Keratinocyte (primary cell): ENCODE measurements around the gene LIG1. TPM values are rescaled to one million over a fixed set of nuclear protein-coding genes. Genes with fewer than 3 reads are reported as not detected.

Source experiments
- DNase-seq: peaks from one replicate; pipeline ENCODE4 v3.0.0-alpha.2; 2011; ENCODE audit warnings: low read depth, missing footprints, low spot score
- FAIRE-seq: peaks from 2 replicates; lab custom pipeline; 2011; peaks lifted over from hg19 to GRCh38; lab: Jason Lieb, UNC
- H2AFZ ChIP-seq: 2 replicates; pipeline ENCODE4 v1.6.0; 2012; ENCODE audit warnings: low read length, control low read depth, inconsistent platforms; ENCODE audit not compliant: control insufficient read depth
- H3K27ac ChIP-seq: 2 replicates; pipeline ENCODE4 v1.5.1; 2011; ENCODE audit warnings: low read length; ENCODE audit not compliant: control insufficient read depth, insufficient read depth
- H3K27me3 ChIP-seq: 3 replicates; pipeline ENCODE4 v1.6.0; 2011; ENCODE audit warnings: low read length; ENCODE audit not compliant: control insufficient read depth, insufficient read depth; ENCODE audit errors: extremely low read depth
- H3K36me3 ChIP-seq, 2 experiments: 2 replicates in 1 of 2; 3 replicates in 1 of 2; pipeline ENCODE4 v1.5.1; 2011; ENCODE audit warnings: low read length in 2 of 2, mild to moderate bottlenecking in 1 of 2; ENCODE audit not compliant: control insufficient read depth in 2 of 2, insufficient read depth in 2 of 2; ENCODE audit errors: extremely low read depth in 1 of 2
- H3K4me1 ChIP-seq: 3 replicates; pipeline ENCODE4 v1.5.1; 2011; ENCODE audit warnings: low read length; ENCODE audit not compliant: control insufficient read depth, insufficient read depth; ENCODE audit errors: extremely low read depth
- H3K4me2 ChIP-seq: 3 replicates; pipeline ENCODE4 v1.6.0; 2011; ENCODE audit warnings: low read depth, low read length; ENCODE audit not compliant: control insufficient read depth, insufficient read depth; ENCODE audit errors: extremely low read depth
- H3K4me3 ChIP-seq, 3 experiments: fragments of 200-600 bp in 1 of 3; sonication (generic) in 1 of 3; 2 replicates in 2 of 3; 3 replicates in 1 of 3; pipeline ENCODE4 v1.5.1; 2011 to 2016; ENCODE audit warnings: low read length in 3 of 3, mild to moderate bottlenecking in 3 of 3, control low read depth in 2 of 3, inconsistent platforms in 1 of 3, low read depth in 1 of 3, mixed read lengths in 1 of 3, mixed run types in 1 of 3, moderate library complexity in 1 of 3; ENCODE audit not compliant: control insufficient read depth in 2 of 3, insufficient read depth in 2 of 3; ENCODE audit errors: extremely low read depth in 1 of 3
- H3K79me2 ChIP-seq: 2 replicates; pipeline ENCODE4 v1.6.0; 2012; ENCODE audit warnings: low read length; ENCODE audit not compliant: control insufficient read depth, insufficient read depth
- H3K9ac ChIP-seq: 3 replicates; pipeline ENCODE4 v1.6.0; 2011; ENCODE audit warnings: low read length; ENCODE audit not compliant: control insufficient read depth, insufficient read depth; ENCODE audit errors: extremely low read depth
- H3K9me1 ChIP-seq: 3 replicates; pipeline ENCODE4 v1.6.0; 2011; ENCODE audit warnings: low read length; ENCODE audit not compliant: control insufficient read depth, insufficient read depth; ENCODE audit errors: extremely low read depth
- H3K9me3 ChIP-seq: 2 replicates; pipeline ENCODE4 v1.5.1; 2012; ENCODE audit warnings: low read depth, low read length; ENCODE audit not compliant: control insufficient read depth
- H4K20me1 ChIP-seq: 3 replicates; pipeline ENCODE4 v1.6.0; 2011; ENCODE audit warnings: low read length; ENCODE audit not compliant: control insufficient read depth, insufficient read depth; ENCODE audit errors: extremely low read depth
- CTCF ChIP-seq, 3 experiments: IDR thresholded peaks in 1 of 3; conservative IDR thresholded peaks in 1 of 3; optimal IDR thresholded peaks in 1 of 3; 2 replicates in 2 of 3; 3 replicates in 1 of 3; pipeline versions ENCODE3 to v1.5.1; 2011; ENCODE audit warnings: low read length in 3 of 3, mild to moderate bottlenecking in 3 of 3, moderate library complexity in 2 of 3, control low read depth in 1 of 3, inconsistent platforms in 1 of 3; ENCODE audit not compliant: insufficient read depth in 2 of 3; ENCODE audit errors: extremely low read depth in 1 of 3
- EZH2 ChIP-seq: IDR thresholded peaks from one replicate; pipeline ENCODE4 v1.6.1; 2012; ENCODE audit warnings: inconsistent platforms, mild to moderate bottlenecking, low read length, moderate library complexity
- dilution Hi-C: fragments of 300-500 bp; cut with MboI; formaldehyde crosslinking; loops from one replicate; pipeline ENCODE4 v1.7.0; 2020; ENCODE audit warnings: low sequenced_read_pairs; ENCODE audit not compliant: extremely low pct_ligation_motif_present
- polyA plus RNA-seq, 5 experiments: library from polyadenylated mRNA; depleted of rRNA in 3 of 5; stranded (reverse) in 3 of 5; stranded (forward) in 1 of 5; unstranded in 1 of 5; fragments of >200 nt; gene quantifications; 1 replicate in 1 of 5; 2 replicates in 3 of 5; 3 replicates in 1 of 5; pipeline versions ENCODE4 v1.2.1 to v1.2.3, GENCODE V29; 2011 to 2012; ENCODE audit warnings: missing spikeins in 2 of 5, low read depth in 1 of 5, low replicate concordance in 1 of 5

LIG1 gene
- polyA plus RNA-seq, 1 donor (not counting 4 experiments of a cell fraction or from before 2014, with no cell fraction given): 16.5 TPM

GRCh38 chr19:48147597-48148175 is 22.5 kb downstream of the LIG1 start:
- Histone ChIP-seq H3K79me2 (no peaks in the 10 kb centered on the region), H3K4me1 (no peaks in the 10 kb centered on the region), H3K4me3 (no peak overlapping the region), H3K27me3 (no peaks in the 10 kb centered on the region), H2AFZ (no peak overlapping the region), H3K9ac (no peak overlapping the region), H3K4me2 (no peak overlapping the region), H3K27ac (no peak overlapping the region), H3K9me3 (no peaks in the 10 kb centered on the region), H3K9me1 (no peaks in the 10 kb centered on the region), H3K36me3 (peaks cover 0 to 11% of the 10 kb centered on the region in 2 experiments), H4K20me1 (no peaks in the 10 kb centered on the region)
- DNase-seq (no peak), FAIRE-seq (no peak)
- dilution Hi-C loops: no loop called here
- TF ChIP-seq EZH2: no peak
- TF ChIP-seq CTCF (optimal IDR thresholded peaks at IDR 0.05 in 1 of 3, IDR thresholded peaks at IDR 0.05 in 1 of 3, conservative IDR thresholded peaks at IDR 0.05 in 1 of 3; ENCODE audit: extremely low read depth in 1 of 3, insufficient read depth in 2 of 3, low read length in 3 of 3): no peak

DNA sequence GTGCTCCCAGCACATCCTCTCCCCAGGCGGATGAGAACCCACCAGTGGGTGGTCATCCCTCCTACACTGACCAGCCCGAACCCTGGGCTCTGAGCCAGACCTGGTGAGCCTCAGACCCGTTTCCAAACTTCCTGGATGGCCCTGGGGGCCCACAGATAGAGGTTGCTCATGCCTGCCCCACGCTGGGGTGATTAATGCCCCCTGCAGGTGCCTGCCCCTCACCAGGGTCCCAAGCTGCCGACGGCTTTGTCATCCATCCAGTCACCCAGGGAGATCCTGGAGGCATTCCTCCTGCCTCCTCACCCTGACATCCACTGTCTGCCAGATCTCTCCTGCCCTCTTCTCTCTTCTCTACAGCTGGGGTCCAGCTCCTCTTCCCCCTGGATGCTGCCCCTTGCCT is 31.1 kb downstream of the LIG1 start:
- no peak for FAIRE-seq
- Histone ChIP-seq H3K9me3 (no peaks in the 10 kb centered on the region), H4K20me1 (no peaks in the 10 kb centered on the region), H3K36me3 (peaks cover 0 to 4% of the 10 kb centered on the region in 2 experiments), H3K9me1 (no peaks in the 10 kb centered on the region), H3K27me3 (no peaks in the 10 kb centered on the region), H3K9ac (no peak overlapping the region), H3K4me1 (peaks cover 2% of the 10 kb centered on the region), H3K79me2 (no peaks in the 10 kb centered on the region), H2AFZ (no peak overlapping the region), H3K27ac (no peak overlapping the region), H3K4me2 (no peak overlapping the region), H3K4me3 (no peak overlapping the region)
- no peak for TF ChIP-seq EZH2
- TF ChIP-seq CTCF (optimal IDR thresholded peaks at IDR 0.05 in 1 of 3, IDR thresholded peaks at IDR 0.05 in 1 of 3, conservative IDR thresholded peaks at IDR 0.05 in 1 of 3; ENCODE audit: extremely low read depth in 1 of 3, insufficient read depth in 2 of 3, low read length in 3 of 3): no peak
- dilution Hi-C loops: no loop called here
- DNase-seq: no peak
